GM13976 (cell line): ENCODE measurements around the gene PIPOX.

Experiments used
- DNase-seq: peaks from one replicate; pipeline ENCODE4 v3.0.0; 2012; ENCODE audit warnings: low spot score
- CTCF ChIP-seq: IDR thresholded peaks from 2 replicates; pipeline ENCODE4 v1.5.1; 2012; ENCODE audit warnings: borderline replicate concordance, mild to moderate bottlenecking; ENCODE audit not compliant: insufficient read depth; ENCODE audit errors: extremely low read depth, missing control alignments, control extremely low read depth
- in situ Hi-C: fragments of 300-500 bp; cut with MboI; formaldehyde crosslinking; loops from one replicate; pipeline ENCODE4 v1.12.0; 2022; ENCODE audit warnings: low sequenced_read_pairs, mixed read lengths, inconsistent platforms; ENCODE audit not compliant: unreplicated experiment

PIPOX gene

GRCh38 chr17:29070781-29071180, 27.8 kb downstream of the PIPOX start:
- DNase-seq = no peak
- in situ Hi-C loops = no loop called here

GRCh38 chr17:29071303-29071702, 28.4 kb downstream of the PIPOX start:
- no peak for DNase-seq
- in situ Hi-C loops = no loop called here
- TF ChIP-seq CTCF = no peak

More at GRCh38 chr17:29070781-29071180, 27.8 kb downstream of the PIPOX start:
- TF ChIP-seq CTCF = no peak

GRCh38 chr17:29073045-29073444, 30.1 kb downstream of the PIPOX start:
- no peak for TF ChIP-seq CTCF
- DNase-seq = no peak
- in situ Hi-C loops = no loop called here

- in situ Hi-C loops = no loop called here
- DNase-seq = no peak
- TF ChIP-seq CTCF = no peak
Measured at GRCh38 chr17:29073520-29073919, 30.6 kb downstream of the PIPOX start.

- in situ Hi-C loops = no loop called here
- no peak for TF ChIP-seq CTCF
- DNase-seq = no peak
Measured at GRCh38 chr17:29074488-29074887, 31.5 kb downstream of the PIPOX start.

- in situ Hi-C loops = no loop called here
- no peak for TF ChIP-seq CTCF
- no peak for DNase-seq
Measured at GRCh38 chr17:29076087-29076486, 33.1 kb downstream of the PIPOX start.

GRCh38 chr17:29076722-29077121, 33.8 kb downstream of the PIPOX start:
- no peak for DNase-seq
- in situ Hi-C loops = no loop called here
- no peak for TF ChIP-seq CTCF
